GM18526 (cell line): Measurements from ENCODE around the gene WDR90.

ENCODE experiments used
- POLR2A ChIP-seq: IDR thresholded peaks from 3 replicates; pipeline ENCODE4 v1.6.1; 2011; ENCODE audit not compliant: insufficient read length; ENCODE audit errors: extremely low read depth

The WDR90 gene

DNA sequence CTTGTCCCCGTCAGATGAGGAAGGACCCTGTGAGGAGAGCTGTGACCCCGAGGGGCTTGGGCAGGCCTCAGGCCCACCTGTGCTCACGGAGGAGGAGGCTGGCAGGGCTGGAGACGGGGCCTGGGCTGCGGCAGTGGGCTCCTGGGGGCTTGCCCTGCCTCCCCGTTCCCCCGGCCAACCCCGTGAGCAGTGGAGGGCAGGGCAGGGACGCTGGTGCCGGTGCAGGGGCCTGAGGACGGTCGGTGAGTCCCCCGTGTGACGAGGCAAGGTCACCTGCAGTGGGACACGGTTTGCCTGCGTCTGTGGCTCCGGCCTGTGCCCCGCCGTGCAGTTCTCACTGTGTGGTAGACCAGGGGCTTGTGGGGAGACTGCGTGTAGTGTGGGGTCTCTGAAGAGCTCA is 10.5 kb downstream of the WDR90 start:
- TF ChIP-seq POLR2A = no peak

DNA sequence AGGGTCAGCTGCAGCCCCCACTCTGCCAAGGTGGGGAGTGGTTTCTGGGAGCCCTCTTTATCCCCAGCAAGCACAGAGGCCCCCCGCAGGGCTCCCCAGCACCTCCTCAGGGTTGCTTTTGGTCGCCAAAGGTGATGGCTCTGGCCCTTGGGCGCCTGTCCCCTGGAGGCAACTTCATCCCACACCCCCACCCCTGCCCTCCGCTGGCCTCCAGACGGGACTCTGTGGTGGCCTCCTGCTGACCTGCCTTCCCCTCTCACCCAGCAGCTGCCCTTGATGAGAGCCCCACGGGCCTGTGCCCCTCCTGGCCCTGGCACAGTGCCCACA is 10.9 kb downstream of the WDR90 start:
- no peak for TF ChIP-seq POLR2A

DNA sequence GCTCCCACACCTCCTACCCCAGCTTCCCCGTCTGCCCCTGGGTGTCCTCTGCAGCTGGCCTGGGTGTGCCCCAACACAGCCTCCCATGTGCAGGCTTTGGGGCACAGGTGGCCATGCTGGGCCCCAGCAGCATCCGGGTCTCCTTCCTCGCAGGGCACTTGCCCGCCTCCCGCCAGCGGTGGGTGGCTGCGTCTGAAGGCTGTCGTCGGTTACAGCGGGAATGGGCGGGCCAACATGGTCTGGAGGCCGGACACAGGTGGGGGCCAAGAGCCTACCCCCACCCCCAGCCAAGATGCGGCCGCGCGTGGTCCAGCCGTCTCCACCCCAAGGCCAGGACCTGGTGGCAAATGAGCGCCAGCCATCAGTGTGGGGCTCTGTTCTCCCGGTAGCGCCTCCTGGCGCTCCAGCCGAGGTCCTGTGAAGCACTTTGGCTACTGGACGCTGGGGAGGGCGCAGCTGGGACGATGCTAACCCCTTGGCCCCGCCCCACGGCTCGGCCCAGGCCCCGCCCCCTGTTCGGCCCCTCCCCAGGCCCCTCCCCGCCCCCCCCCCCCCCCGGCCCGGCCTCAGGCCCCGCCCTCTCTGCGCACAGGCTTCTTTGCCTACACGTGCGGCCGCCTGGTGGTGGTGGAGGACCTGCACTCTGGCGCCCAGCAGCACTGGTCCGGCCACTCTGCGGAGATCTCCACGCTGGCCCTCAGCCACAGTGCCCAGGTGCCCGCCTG is 11.5 kb downstream of the WDR90 start:
- TF ChIP-seq POLR2A = peak; percentile 44

DNA sequence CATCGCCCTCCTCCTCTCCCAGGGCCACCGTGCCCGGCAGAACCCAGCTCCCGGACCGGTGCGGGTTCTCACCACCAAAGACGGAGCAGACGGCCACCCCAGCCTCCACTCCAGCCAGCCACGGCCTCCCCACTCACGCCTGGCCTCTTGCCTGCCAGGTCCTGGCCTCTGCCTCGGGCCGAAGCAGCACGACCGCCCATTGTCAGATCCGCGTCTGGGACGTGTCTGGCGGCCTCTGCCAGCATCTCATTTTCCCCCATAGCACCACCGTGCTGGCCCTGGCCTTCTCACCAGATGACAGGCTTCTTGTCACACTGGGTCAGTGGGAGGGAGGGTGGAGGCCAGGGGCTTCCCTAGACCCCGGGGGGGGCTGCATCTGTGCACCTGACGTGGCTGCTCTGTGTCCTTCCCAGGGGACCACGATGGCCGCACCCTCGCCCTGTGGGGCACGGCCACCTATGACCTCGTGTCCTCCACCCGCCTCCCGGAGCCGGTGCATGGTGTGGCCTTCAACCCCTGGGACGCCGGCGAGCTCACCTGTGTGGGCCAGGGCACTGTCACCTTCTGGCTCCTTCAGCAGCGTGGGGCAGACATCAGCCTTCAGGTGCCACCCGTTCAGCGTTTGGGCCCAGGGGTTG is 12.1 kb downstream of the WDR90 start:
- TF ChIP-seq POLR2A = no peak

DNA sequence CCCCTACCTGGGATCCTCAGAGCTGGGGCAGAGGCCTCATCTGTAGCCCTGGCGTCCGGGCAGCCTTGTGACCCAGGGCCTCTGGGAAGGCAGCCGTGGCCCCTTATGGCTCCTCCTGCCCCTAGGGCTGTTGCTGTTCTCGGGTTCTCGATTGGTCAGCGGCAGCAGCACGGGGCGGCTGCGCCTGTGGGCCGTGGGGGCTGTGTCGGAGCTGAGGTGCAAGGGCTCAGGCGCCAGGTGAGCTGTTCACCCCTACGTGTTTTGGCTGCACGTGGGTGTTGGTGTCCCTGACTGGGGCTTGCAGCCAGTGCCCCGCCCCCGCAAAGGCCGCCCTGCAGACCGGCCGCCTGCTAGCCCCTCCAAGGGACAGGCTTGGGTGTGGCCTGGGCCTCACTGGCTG is 12.9 kb downstream of the WDR90 start:
- TF ChIP-seq POLR2A = no peak

DNA sequence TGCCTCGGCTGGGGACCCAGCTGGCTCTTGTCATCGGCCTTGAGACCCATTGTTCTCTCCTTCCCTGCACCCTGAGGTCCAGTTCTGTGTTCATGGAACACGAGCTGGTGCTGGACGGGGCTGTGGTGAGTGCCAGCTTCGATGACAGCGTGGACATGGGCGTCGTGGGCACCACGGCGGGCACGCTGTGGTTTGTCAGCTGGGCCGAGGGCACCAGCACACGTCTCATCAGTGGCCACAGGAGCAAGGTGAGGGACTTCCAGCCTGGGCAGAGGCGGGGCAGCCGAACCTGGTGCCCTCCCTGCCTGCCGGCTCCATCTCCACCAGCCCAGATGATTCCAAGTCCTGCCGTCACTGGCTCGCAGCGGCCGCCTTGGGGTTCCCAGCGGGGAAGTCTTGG is 13.4 kb downstream of the WDR90 start:
- TF ChIP-seq POLR2A = no peak

DNA sequence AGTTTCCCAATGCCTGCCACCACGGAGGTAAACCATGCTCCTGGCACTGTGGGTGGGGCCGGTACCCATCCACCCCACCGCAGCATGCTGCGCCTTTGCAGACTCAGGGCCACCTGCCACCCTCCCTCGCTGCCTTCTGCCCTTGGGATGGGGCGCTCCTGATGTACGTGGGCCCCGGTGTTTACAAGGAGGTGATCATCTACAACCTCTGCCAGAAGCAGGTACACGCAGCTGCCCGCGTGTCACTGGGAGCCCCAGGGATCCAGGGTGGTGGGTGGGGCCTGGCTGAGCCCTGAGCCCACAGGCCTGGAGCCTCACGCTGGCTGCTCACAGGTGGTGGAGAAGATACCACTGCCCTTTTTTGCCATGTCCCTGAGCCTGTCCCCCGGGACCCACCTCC is 17.4 kb downstream of the WDR90 start:
- TF ChIP-seq POLR2A = no peak

DNA sequence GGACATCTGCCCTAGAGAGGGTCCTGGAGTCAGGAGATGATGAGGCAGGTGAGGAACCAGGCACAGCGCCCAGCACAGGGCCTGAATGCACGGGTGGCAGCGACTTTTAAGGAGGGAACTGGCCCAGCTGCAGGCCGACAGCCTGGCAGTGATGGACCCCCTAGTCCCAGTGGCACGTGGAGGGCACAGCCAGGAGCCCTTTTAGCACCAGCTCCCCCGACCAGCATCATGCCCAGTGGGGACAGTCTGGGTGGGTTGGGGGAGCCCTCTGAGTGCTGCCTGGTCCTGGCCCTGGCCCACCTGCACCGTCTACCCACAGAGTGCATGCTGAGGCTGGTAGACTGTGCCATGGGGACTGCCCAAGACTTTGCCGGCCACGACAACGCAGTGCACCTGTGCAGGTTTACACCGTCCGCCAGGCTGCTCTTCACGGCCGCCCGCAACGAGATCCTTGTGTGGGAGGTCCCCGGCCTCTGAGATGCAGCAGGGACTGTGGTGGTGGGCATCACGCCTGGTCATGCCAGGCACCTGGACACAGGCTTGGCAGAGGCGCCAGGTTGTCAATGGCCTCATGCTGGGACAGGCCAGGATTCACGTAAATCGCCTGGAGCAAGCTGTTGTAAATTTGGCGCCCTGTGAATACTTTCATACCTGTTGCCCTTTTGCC is 18.1 kb downstream of the WDR90 start:
- TF ChIP-seq POLR2A = no peak

DNA sequence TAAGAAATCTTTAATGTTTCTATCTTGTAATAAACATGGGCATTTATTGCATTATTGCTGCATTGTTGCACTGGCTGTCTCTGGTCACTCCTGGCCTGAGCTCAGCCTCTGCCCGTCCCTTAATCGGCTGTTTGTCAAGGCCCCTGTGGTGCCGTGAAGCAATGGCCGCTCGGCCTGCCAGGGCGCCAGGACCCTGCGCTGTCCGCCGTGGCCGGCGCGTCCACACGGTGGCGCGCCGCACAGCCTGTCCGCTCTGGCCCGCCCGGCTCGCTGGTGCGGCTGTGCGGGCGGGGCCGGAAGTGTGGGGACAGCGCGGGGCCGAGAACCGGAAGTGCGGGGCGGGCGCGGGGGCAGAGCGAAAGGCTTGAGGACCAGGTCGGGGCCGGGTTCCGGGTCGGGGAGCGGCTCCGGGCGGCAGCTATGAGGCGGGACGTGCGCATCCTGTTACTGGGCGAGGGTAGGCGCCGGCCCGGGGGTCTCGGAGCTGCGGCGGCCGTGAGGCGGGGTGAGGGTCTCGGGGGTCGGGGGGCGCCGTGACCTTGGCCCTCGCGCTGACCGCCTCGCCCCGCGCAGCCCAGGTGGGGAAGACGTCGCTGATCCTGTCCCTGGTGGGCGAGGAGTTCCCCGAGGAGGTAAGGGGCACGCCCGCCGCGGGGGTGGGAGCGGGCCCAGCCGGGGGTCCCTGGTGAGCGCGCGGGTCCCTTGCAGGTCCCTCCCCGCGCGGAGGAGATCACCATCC is 18.8 kb downstream of the WDR90 start, which contains the start of gene RHOT2:
RHOT2 (plus strand) TSS at position 353 of the 739 bp plus-strand sequence; CDS start at position 421, 68 bp downstream.
- peak; percentile 91 for TF ChIP-seq POLR2A

DNA sequence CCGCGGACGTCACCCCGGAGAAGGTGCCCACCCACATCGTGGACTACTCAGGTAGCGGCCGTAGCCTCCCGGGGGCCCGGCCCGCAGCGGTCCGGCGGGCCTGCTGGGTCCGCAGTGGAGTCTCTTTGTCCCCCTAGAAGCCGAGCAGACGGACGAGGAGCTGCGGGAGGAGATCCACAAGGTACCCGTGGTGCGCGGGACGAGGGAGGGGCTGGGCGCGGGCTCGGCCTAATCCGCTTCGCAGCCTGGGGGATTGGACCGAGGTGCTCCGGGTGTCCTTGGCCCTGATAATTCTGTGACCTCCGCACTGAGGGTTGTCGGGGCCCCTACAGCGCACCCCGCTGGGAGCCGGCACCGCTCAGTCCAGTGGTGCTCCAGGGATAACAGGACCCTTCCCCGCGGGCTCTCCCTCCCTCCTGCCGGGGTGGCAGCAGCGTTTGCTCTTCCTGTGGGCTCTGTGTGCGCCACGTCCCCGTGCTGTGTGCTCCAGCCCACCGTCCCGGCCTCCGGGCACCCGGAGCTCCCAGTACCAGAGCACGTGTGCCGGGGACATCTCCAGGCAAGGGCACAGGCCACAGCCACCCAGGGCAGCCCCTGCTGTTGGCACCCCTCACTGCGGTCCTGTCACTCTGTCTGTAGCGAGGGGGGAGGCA is 19.5 kb downstream of the WDR90 start:
- TF ChIP-seq POLR2A = no peak

DNA sequence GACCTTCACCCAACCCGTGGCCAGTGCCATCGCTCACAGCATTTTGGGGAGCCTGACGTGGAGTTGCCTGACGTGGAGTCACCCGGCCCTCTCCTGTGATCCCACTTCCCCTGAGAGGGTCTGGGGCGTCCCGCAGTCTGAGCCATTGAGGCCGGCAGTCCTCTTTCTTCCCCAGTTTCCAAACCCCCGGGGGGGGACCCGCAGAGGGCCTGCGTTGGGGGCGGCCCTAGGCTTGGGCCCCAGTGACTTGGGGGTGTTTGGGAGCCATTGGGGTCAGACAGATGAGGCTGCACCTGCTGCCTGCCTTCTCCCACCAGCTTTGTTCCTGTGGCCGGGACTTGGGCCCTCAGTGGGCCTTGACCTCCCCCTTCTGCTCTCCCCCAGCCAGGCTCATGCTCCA is 20.5 kb downstream of the WDR90 start:
- no peak for TF ChIP-seq POLR2A

DNA sequence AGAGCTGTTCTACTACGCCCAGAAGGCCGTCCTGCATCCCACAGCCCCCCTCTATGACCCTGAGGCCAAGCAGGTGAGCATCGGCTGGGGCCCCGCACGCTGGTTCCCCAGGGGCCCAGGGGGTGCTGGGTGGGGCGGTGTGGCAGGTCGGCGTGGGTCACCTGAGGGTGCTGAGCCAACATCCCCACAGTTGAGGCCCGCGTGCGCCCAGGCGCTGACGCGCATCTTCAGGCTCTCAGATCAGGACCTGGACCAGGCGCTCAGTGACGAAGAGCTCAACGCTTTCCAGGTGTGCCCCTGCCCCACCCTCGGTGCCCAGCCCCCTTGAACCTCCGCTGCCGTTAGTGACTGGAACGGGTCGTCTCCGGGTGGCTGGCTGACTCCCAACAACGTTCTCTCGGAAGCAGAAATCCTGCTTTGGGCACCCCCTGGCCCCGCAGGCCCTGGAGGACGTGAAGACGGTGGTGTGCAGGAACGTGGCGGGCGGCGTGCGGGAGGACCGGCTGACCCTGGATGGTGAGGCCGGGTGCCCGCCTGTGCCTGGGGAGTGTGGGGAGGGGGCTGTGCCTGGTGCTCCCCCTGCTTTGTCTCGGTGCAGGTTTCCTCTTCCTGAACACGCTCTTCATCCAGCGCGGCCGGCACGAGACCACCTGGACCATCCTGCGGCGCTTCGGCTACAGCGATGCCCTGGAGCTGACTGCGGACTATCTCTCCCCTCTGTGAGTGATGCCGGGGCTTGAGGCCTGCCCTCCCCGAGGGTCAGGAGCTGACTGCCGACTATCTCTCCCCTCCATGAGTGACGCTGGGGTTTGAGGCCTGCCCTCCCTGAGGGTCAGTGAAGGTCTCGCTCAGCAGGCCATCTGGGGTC is 21.6 kb downstream of the WDR90 start:
- no peak for TF ChIP-seq POLR2A

DNA sequence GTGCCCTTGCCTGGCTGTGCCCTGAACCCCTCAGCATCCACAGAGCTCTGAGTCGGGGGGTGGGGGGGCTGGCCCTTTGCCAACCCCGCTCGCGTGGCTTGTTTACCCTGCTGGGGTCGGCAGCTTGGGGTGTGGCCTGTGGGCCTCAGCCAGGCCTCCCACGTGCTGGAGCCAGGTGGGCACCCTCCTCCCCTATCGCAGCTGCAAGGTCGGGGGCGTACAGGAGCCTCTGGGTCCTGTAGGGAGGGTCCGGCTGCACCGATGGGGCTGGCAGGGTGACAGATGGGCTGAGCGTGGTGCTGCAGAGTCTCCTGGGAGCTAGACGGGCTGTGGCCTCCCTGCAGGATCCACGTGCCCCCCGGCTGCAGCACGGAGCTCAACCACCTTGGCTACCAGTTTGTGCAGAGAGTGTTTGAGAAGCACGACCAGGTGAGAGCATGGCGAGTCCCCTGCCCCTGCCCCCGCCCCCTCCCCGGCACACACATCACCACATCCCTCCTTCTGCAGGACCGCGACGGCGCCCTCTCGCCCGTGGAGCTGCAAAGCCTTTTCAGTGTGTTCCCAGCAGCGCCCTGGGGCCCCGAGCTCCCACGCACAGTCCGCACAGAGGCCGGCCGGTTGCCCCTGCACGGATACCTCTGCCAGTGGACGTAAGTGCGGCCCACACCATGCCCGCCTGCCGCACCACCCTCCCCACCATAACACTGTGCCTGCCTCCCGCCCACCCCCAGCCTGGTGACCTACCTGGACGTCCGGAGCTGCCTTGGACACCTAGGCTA is 22.4 kb downstream of the WDR90 start:
- no peak for TF ChIP-seq POLR2A

DNA sequence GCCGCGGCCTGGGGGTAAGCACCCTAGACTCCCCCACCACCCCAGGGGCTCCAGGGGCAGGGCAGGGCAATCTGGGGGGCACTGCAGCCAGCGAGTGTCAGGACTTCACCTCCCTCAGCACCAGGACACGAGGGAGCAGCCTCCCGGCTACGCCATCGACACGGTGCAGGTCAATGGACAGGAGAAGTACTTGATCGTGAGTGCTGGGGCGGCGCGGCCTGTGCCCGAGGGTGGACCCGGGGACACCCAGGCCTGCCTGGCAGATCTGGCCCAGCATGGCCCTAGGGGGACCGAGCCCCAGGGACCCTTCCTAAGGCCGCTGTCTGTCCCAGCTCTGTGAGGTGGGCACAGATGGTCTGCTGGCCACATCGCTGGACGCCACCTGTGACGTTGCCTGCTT is 23.2 kb downstream of the WDR90 start:
- no peak for TF ChIP-seq POLR2A
